GM12878 (cell line): ENCODE measurements around the gene ACTL8. TPM values are rescaled to one million over a fixed set of nuclear protein-coding genes. Genes with fewer than 3 reads are reported as not detected.

Experiments
- ATAC-seq: fragments of 200-7000 bp; cut with Tn5 transposase; 3 replicates; pipeline ENCODE4 v1.9.1; 2020; ENCODE audit warnings: mild to moderate bottlenecking, moderate library complexity
- BruUV-seq: library from RNA; stranded (reverse); fragments of 400-500 nt; replicated peaks from 2 replicates; lab custom pipeline; 2021; lab: Mats Ljungman, UMichigan
- CTCF ChIA-PET: fragments of 300-600 bp; sonication (Branson Sonifier 250); formaldehyde crosslinking; extraction: SDS; loops from one replicate; lab custom pipeline; 2021; ENCODE audit warnings: inconsistent platforms; lab: Yijun Ruan, JAX
- POLR2A ChIA-PET: fragments of 350-600 bp; formaldehyde crosslinking; extraction: SDS; loops from one replicate; lab custom pipeline; 2021; ENCODE audit warnings: inconsistent platforms; lab: Charles Lee
- RAD21 ChIA-PET: fragments of 300-600 bp; sonication (Branson Sonifier 250); formaldehyde crosslinking; loops from one replicate; lab custom pipeline; 2023; ENCODE audit warnings: antibody characterized with exemption; ENCODE audit not compliant: unreplicated experiment; lab: Charles Lee
- SMC1A ChIA-PET: fragments of 300-600 bp; sonication (Branson Sonifier 250); formaldehyde crosslinking; loops from one replicate; lab custom pipeline; 2023; ENCODE audit not compliant: unreplicated experiment, uncharacterized antibody; lab: Charles Lee
- DNase-seq: peaks from one replicate; pipeline ENCODE4 v3.0.0-alpha.2; 2011; ENCODE audit warnings: low read depth, low spot score
- FAIRE-seq: peaks from 3 replicates; lab custom pipeline; 2011; peaks lifted over from hg19 to GRCh38; lab: Jason Lieb, UNC
- H2AFZ ChIP-seq: 2 replicates; pipeline ENCODE4 v1.6.0; 2011; ENCODE audit warnings: low read depth, low read length, control low read depth; ENCODE audit not compliant: control insufficient read depth
- H3K27ac ChIP-seq: 2 replicates; pipeline ENCODE4 v1.5.1; 2011; ENCODE audit warnings: control low read depth; ENCODE audit not compliant: control insufficient read depth, insufficient read depth
- H3K27me3 ChIP-seq, 2 experiments: replicated peaks in 1 of 2; 2 replicates each; pipeline versions ENCODE4 v1.6.0 to v1.6.1; 2011; ENCODE audit warnings: low read length in 1 of 2; ENCODE audit not compliant: control insufficient read depth in 2 of 2, insufficient read depth in 2 of 2
- H3K36me3 ChIP-seq, 2 experiments: 2 replicates each; pipeline ENCODE4 v1.5.1; 2011; ENCODE audit warnings: low read length in 1 of 2; ENCODE audit not compliant: control insufficient read depth in 2 of 2, insufficient read depth in 2 of 2
- H3K4me1 ChIP-seq: 2 replicates; pipeline ENCODE4 v1.6.1; 2011; ENCODE audit warnings: mild to moderate bottlenecking, low read length, moderate library complexity, mixed read lengths; ENCODE audit not compliant: control insufficient read depth, insufficient read depth
- H3K4me2 ChIP-seq: 2 replicates; pipeline ENCODE4 v1.6.0; 2011; ENCODE audit warnings: control low read depth; ENCODE audit not compliant: control insufficient read depth, insufficient read depth
- H3K4me3 ChIP-seq: fragments of 200-600 bp; sonication (generic); 2 replicates; pipeline ENCODE4 v1.5.1; 2016
- H3K79me2 ChIP-seq: 2 replicates; pipeline ENCODE4 v1.6.0; 2011; ENCODE audit warnings: low read length; ENCODE audit not compliant: control insufficient read depth, insufficient read depth
- H3K9ac ChIP-seq: 2 replicates; pipeline ENCODE4 v1.8.0; 2011; ENCODE audit warnings: low read length, control low read depth, mixed read lengths; ENCODE audit not compliant: control insufficient read depth, insufficient read depth
- H3K9me3 ChIP-seq: replicated peaks from 3 replicates; pipeline ENCODE4 v1.5.1; 2011; ENCODE audit warnings: mild to moderate bottlenecking, low read length; ENCODE audit not compliant: control insufficient read depth, insufficient read depth
- H4K20me1 ChIP-seq: 2 replicates; pipeline ENCODE4 v1.6.0; 2011; ENCODE audit not compliant: control insufficient read depth, insufficient read depth
- CEBPB ChIP-seq, 2 experiments: fragments of 150-350 bp in 1 of 2; IDR thresholded peaks; 2 replicates each; pipeline ENCODE4 v1.6.1; 2012 to 2014; ENCODE audit warnings: low read depth in 2 of 2, low read length in 2 of 2, borderline replicate concordance in 1 of 2, inconsistent platforms in 1 of 2
- KDM1A ChIP-seq: fragments of 200-600 bp; sonication (generic); IDR thresholded peaks from 2 replicates; pipeline ENCODE4 v1.6.1; 2016; ENCODE audit warnings: borderline replicate concordance
- MEF2A ChIP-seq: IDR thresholded peaks from 2 replicates; pipeline ENCODE4 v1.6.1; 2011; ENCODE audit warnings: low read depth, mild to moderate bottlenecking, low read length, moderate library complexity; ENCODE audit not compliant: insufficient read depth
- MTA2 ChIP-seq: fragments of 450-650 bp; IDR thresholded peaks from 2 replicates; pipeline ENCODE4 v1.6.1; 2016; ENCODE audit warnings: low read depth, mild to moderate bottlenecking, moderate library complexity
- MTA3 ChIP-seq: IDR thresholded peaks from 2 replicates; pipeline ENCODE4 v1.6.1; 2012; ENCODE audit warnings: low read length, inconsistent platforms, borderline replicate concordance
- NFYB ChIP-seq: IDR thresholded peaks from 2 replicates; pipeline ENCODE4 v1.6.1; 2011; ENCODE audit warnings: low read depth, mild to moderate bottlenecking, low read length, improper control_type of control experiment, moderate library complexity; ENCODE audit not compliant: insufficient read depth
- RUNX3 ChIP-seq: IDR thresholded peaks from 2 replicates; pipeline ENCODE4 v1.6.1; 2012; ENCODE audit warnings: low read length, inconsistent platforms
- SIN3A ChIP-seq: IDR thresholded peaks from 2 replicates; pipeline ENCODE4 v1.6.1; 2012; ENCODE audit warnings: low read depth, low read length, improper control_type of control experiment
- SREBF1 ChIP-seq: IDR thresholded peaks from 2 replicates; pipeline ENCODE4 v1.6.1; 2012; ENCODE audit warnings: mild to moderate bottlenecking, low read length
- SUZ12 ChIP-seq: fragments of 200-600 bp; sonication (generic); IDR thresholded peaks from one replicate; pipeline ENCODE4 v1.6.1; 2018; ENCODE audit warnings: antibody characterized with exemption, mild to moderate bottlenecking; ENCODE audit not compliant: unreplicated experiment
- YY1 ChIP-seq: IDR thresholded peaks from 2 replicates; pipeline ENCODE4 v1.6.1; 2011; ENCODE audit warnings: low read depth, mild to moderate bottlenecking, low read length
- WGBS: methylation state at CpG from one replicate; pipeline ENCODE4 v1.1.6; 2016; ENCODE audit warnings: low lambda C conversion rate; ENCODE audit not compliant: insufficient replicate concordance, insufficient coverage; ENCODE audit errors: missing lambda C conversion rate; 5-methylcytosine and 5-hydroxymethylcytosine counted together
- in situ Hi-C: fragments of 300-500 bp; cut with MboI; formaldehyde crosslinking; loops from 9 replicates; pipeline ENCODE4 v1.14.3; 2018; ENCODE audit warnings: mixed read lengths
- intact Hi-C: fragments of 100-400 bp; cut with micrococcal nuclease; formaldehyde crosslinking; loops from one replicate; pipeline ENCODE4 v1.14.2; 2022; ENCODE audit not compliant: unreplicated experiment
- polyA plus RNA-seq, 11 experiments: library from polyadenylated mRNA; depleted of rRNA in 4 of 11; unstranded in 6 of 11; stranded (reverse) in 5 of 11; fragments of >200 nt; fragmentation: Nextera tagmentation in 4 of 11; fragmentation: Illumina TruSeq in 1 of 11; extraction: Ambion mirVana in 4 of 11; extraction: Trizol in 1 of 11; gene quantifications; 1 replicate in 1 of 11; 2 replicates in 10 of 11; pipeline versions ENCODE4 v1.2.1 to v1.2.3, GENCODE V29; 2011 to 2016; ENCODE audit warnings: inconsistent platforms in 2 of 11, missing spikeins in 2 of 11, low read depth in 1 of 11
- total RNA-seq, 4 experiments: library from RNA; depleted of rRNA in 3 of 4; stranded (reverse); fragments of >200 nt in 3 of 4; fragmentation: Illumina TruSeq in 1 of 4; extraction: Trizol in 1 of 4; gene quantifications; 2 replicates each; pipeline versions ENCODE4 v1.2.1 to v1.2.3, GENCODE V29; 2013 to 2021
- TF ChIP-seq, protein P1 (sequence below): IDR thresholded peaks from 2 replicates; pipeline ENCODE4 v1.6.1; 2012; ENCODE audit warnings: low read depth, low read length, improper control_type of control experiment

The ACTL8 gene
- total and polyA plus RNA-seq, 10 of the 15 experiments (the other 5 are each of a cell fraction or from before 2014, with no cell fraction given): 0.05 to 0.27 TPM; not detected in 8

DNA sequence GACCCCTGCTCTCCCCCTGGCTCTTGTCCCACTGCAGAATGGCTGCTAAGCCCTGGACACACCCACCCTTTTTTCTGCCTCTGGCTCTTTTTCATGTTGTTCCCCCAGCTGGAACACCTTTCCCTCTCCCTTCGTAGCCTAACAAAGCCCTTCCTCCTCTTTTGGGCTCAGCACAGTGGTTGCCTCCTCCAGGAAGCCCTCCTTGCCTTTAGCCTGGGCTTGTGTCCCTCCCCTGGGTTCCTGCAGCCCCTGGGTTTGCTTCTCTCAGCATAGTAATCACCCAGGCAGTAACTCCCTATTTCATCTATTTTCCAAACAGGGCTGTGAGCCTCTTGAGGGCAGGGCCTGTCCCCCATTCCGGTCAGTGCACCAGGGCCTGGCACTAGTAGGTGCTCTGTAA is 19.8 kb upstream of the ACTL8 start:
- in situ Hi-C loops: no loop called here
- Histone ChIP-seq H3K4me3 (no peak overlapping the region), H3K9me3 (no peaks in the 10 kb centered on the region), H4K20me1 (no peaks in the 10 kb centered on the region), H3K4me2 (no peak overlapping the region), H3K27ac (no peak overlapping the region), H3K27me3 (no peaks in the 10 kb centered on the region; a peak in 3 of 4 replicates), H3K79me2 (no peaks in the 10 kb centered on the region), H3K4me1 (no peaks in the 10 kb centered on the region), H3K36me3 (no peaks in the 10 kb centered on the region), H2AFZ (no peak overlapping the region), H3K9ac (no peak overlapping the region)
- no peak for DNase-seq
- 3% methylated on average over 2 of the region's 2 CpGs for WGBS
- ChIA-PET CTCF (no interaction called here), POLR2A (no interaction called here), RAD21 (no interaction called here), SMC1A (no interaction called here)
- no peak for ATAC-seq
- intact Hi-C loops: no loop called here
- BruUV-seq: no TSS peak
- FAIRE-seq: no peak
- TF ChIP-seq MTA2 (no peak), KDM1A (no peak)

DNA sequence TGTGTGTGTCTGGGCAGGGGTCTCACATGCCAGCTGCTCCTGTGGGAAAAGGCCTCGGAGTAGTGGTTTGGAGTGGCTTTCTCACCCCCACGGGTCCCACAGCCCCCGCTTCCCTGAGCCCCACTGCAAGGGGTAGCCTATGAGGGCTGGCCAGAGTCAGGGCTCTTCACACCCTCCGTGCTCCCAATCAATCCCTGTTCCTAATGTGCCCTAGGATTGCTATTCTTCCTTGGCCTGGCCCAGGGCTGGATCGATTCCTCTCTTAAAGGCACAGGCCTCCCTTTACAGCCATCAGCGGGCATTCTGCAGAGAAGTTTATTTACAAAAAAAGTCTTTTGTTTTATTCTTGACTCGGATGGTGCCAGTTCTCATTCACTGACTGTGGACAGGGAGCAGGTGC is 19.3 kb upstream of the ACTL8 start:
- no peaks in the 10 kb centered on the region for H3K4me1 ChIP-seq
- BruUV-seq: no TSS peak
- no peak overlapping the region for H3K9ac ChIP-seq
- H3K9me3 ChIP-seq: no peaks in the 10 kb centered on the region
- intact Hi-C loops: no loop called here
- H3K36me3 ChIP-seq: no peaks in the 10 kb centered on the region
- TF ChIP-seq MTA3 (no peak), RUNX3 (no peak), SIN3A (no peak), SREBF1 (no peak), SUZ12 (no peak), CEBPB (IDR thresholded peaks at IDR 0.05; ENCODE audit: borderline replicate concordance in 1 of 2, low read depth in 2 of 2, low read length in 2 of 2) (no peak), MEF2A (no peak), YY1 (no peak), NFYB (no peak)
- TF ChIP-seq, protein P1, sequence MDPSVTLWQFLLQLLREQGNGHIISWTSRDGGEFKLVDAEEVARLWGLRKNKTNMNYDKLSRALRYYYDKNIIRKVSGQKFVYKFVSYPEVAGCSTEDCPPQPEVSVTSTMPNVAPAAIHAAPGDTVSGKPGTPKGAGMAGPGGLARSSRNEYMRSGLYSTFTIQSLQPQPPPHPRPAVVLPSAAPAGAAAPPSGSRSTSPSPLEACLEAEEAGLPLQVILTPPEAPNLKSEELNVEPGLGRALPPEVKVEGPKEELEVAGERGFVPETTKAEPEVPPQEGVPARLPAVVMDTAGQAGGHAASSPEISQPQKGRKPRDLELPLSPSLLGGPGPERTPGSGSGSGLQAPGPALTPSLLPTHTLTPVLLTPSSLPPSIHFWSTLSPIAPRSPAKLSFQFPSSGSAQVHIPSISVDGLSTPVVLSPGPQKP: no peak
- TF ChIP-seq, all 136 proteins: peak for 0
- Histone ChIP-seq H4K20me1 (no peaks in the 10 kb centered on the region), H3K79me2 (no peaks in the 10 kb centered on the region), H3K27me3 (no peaks in the 10 kb centered on the region; a peak in 3 of 4 replicates), H3K27ac (no peak overlapping the region), H3K4me3 (no peak overlapping the region), H3K4me2 (no peak overlapping the region), H2AFZ (no peak overlapping the region)
- no peak for ATAC-seq
- DNase-seq: no peak
- no peak for FAIRE-seq
- ChIA-PET POLR2A (no interaction called here), CTCF (no interaction called here), RAD21 (no interaction called here), SMC1A (no interaction called here)
- in situ Hi-C loops: no loop called here
- WGBS: 7% methylated on average over 7 of the region's 7 CpGs
